Measurements from ENCODE around the gene RPS15A.

DNA sequence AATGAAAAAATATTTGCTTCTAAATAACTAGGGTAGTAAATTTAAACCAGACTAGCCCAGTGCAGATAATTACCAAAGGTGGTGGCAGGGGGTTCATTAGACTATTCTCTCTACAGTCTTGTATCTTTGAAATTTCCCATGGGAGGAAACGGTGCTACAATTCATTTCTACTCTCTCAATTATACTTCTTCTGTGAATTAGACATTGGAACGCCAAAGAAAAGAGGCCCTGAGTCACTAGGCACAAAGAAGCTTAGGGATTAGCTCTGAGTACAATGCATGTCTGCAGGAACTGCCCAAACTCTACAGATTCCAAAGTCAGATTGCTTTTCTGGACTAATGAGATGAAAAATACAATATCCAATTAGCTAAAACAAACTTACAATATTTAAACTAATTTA, 41.9 kb upstream of the RPS15A start:
- TF ChIP-seq POLR2AphosphoS5 (IDR thresholded peaks at IDR 0.05; ENCODE audit: low read depth, low read length) (no peak), POLR2A (IDR thresholded peaks at IDR 0.05; ENCODE audit: low read depth, low read length) (no peak), TAF1 (IDR thresholded peaks at IDR 0.05; ENCODE audit: low read depth, low read length) (no peak), SPI1 (IDR thresholded peaks at IDR 0.05; ENCODE audit: low read depth, low read length) (no peak), POU2F2 (IDR thresholded peaks at IDR 0.05; ENCODE audit: low read depth, low read length) (no peak), PAX5 (IDR thresholded peaks at IDR 0.05; ENCODE audit: insufficient read depth, low read length, severe bottlenecking) (no peak)

All from GM12891 (cell line).